ENCODE data around the gene BMF. TPM values are rescaled to one million over a fixed set of nuclear protein-coding genes. Genes with fewer than 3 reads are reported as not detected.

Gene BMF
- polyA plus RNA-seq, 1 donor from 2014 or later = 5.8 TPM

- no peak overlapping the region for H2AFZ ChIP-seq (ENCODE audit: low read depth, low read length)
- H3K36me3 ChIP-seq (ENCODE audit: insufficient read depth, low read length) = no peaks in the 10 kb centered on the region
- no peaks in the 10 kb centered on the region for H3K79me2 ChIP-seq (replicated peaks; ENCODE audit: insufficient read depth, low read length)
- TF ChIP-seq TAF1 (IDR thresholded peaks at IDR 0.05; ENCODE audit: low read depth) (no peak), POLR2AphosphoS5 (IDR thresholded peaks at IDR 0.05) (no peak), EP300 (conservative IDR thresholded peaks at IDR 0.05; ENCODE audit: poor library complexity, severe bottlenecking) (no peak), EZH2 (IDR thresholded peaks at IDR 0.05; ENCODE audit: borderline replicate concordance, insufficient read depth, low read length, poor library complexity, severe bottlenecking) (no peak), RAD21 (conservative IDR thresholded peaks at IDR 0.05) (no peak), MXI1 (conservative IDR thresholded peaks at IDR 0.05; ENCODE audit: poor library complexity, severe bottlenecking) (no peak), SMC3 (conservative IDR thresholded peaks at IDR 0.05; ENCODE audit: poor library complexity) (no peak)
- TF ChIP-seq, protein P1, sequence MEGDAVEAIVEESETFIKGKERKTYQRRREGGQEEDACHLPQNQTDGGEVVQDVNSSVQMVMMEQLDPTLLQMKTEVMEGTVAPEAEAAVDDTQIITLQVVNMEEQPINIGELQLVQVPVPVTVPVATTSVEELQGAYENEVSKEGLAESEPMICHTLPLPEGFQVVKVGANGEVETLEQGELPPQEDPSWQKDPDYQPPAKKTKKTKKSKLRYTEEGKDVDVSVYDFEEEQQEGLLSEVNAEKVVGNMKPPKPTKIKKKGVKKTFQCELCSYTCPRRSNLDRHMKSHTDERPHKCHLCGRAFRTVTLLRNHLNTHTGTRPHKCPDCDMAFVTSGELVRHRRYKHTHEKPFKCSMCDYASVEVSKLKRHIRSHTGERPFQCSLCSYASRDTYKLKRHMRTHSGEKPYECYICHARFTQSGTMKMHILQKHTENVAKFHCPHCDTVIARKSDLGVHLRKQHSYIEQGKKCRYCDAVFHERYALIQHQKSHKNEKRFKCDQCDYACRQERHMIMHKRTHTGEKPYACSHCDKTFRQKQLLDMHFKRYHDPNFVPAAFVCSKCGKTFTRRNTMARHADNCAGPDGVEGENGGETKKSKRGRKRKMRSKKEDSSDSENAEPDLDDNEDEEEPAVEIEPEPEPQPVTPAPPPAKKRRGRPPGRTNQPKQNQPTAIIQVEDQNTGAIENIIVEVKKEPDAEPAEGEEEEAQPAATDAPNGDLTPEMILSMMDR (IDR thresholded peaks at IDR 0.05; ENCODE audit: poor library complexity, severe bottlenecking) = no peak
- TF ChIP-seq, protein P2, sequence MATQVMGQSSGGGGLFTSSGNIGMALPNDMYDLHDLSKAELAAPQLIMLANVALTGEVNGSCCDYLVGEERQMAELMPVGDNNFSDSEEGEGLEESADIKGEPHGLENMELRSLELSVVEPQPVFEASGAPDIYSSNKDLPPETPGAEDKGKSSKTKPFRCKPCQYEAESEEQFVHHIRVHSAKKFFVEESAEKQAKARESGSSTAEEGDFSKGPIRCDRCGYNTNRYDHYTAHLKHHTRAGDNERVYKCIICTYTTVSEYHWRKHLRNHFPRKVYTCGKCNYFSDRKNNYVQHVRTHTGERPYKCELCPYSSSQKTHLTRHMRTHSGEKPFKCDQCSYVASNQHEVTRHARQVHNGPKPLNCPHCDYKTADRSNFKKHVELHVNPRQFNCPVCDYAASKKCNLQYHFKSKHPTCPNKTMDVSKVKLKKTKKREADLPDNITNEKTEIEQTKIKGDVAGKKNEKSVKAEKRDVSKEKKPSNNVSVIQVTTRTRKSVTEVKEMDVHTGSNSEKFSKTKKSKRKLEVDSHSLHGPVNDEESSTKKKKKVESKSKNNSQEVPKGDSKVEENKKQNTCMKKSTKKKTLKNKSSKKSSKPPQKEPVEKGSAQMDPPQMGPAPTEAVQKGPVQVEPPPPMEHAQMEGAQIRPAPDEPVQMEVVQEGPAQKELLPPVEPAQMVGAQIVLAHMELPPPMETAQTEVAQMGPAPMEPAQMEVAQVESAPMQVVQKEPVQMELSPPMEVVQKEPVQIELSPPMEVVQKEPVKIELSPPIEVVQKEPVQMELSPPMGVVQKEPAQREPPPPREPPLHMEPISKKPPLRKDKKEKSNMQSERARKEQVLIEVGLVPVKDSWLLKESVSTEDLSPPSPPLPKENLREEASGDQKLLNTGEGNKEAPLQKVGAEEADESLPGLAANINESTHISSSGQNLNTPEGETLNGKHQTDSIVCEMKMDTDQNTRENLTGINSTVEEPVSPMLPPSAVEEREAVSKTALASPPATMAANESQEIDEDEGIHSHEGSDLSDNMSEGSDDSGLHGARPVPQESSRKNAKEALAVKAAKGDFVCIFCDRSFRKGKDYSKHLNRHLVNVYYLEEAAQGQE (IDR thresholded peaks at IDR 0.05; ENCODE audit: borderline replicate concordance) = no peak
- no peak overlapping the region for H3K4me3 ChIP-seq (ENCODE audit: low read length)
- H3K9me2 ChIP-seq (ENCODE audit: insufficient read depth, low read length) = no peaks in the 10 kb centered on the region
- no peak overlapping the region for H3K4me2 ChIP-seq (ENCODE audit: low read length)
- H3K27me3 ChIP-seq (ENCODE audit: insufficient read depth, low read depth, low read length) = no peaks in the 10 kb centered on the region
- H3K27ac ChIP-seq (ENCODE audit: low read length) = no peak overlapping the region
- no peaks in the 10 kb centered on the region for H4K20me1 ChIP-seq (ENCODE audit: insufficient read depth)
- H3K9me3 ChIP-seq (ENCODE audit: low read length) = no peaks in the 10 kb centered on the region
- H3K9ac ChIP-seq (ENCODE audit: low read length) = no peak overlapping the region
- H3F3A ChIP-seq (ENCODE audit: insufficient read depth, low read length, poor library complexity, severe bottlenecking) = no peaks in the 10 kb centered on the region
These were observed 38.5 kb downstream of the BMF start for GRCh38 chr15:40070166-40070557.

DNA sequence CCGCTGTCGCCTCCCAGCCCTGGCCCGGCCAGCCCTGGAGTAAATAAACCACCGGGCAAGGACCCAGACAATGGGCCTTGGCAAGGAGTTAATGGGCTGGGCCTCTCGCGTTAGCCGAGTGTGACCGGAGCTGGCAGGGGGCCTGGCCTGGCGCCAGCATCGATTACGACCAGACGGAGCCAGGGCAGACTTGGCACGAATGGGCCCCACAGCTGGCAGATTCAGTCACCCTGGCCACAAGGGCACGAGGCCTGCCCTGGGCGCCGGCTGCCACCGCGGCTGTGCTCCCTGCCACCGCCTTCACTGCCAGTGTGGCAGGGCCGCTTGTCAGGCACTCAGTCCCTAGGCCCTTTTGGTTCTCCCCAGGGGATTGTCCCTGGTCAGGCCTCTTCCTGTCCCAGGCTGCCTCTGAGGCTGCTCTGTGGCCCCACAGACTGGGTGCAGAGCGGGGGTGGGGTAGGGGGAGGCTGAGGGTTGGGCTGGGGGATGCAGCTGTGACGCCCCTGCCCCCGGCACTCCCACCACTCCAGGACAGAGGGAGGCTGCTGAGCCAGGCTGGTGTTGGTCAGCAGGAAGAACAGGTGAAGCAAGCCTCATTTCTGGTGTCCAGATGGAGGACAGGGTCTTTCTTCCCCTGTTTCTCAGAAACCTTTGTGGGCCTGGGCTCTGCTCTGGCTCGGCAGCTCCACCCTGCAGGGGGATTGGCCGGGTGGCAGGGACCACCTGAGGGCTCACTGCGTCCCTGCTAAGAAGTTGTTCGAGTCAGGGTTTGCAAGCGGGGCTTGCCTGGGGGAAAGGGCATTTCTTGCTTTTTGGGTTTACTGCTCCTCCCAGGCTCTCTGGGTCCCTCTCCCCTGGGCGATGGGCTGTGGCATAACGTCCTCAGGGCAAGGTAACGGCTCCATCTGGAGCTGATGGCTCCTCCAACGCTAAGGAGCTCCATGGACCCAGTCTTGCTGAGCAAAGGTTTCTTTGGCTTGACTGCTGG lies 39.2 kb downstream of the BMF start:
- Histone ChIP-seq H2AFZ (ENCODE audit: low read depth, low read length) (no peak overlapping the region), H3K27ac (ENCODE audit: low read length) (no peak overlapping the region), H3K4me3 (ENCODE audit: low read length) (no peak overlapping the region), H3K4me2 (ENCODE audit: low read length) (no peak overlapping the region), H3K27me3 (ENCODE audit: insufficient read depth, low read depth, low read length) (no peaks in the 10 kb centered on the region), H3K36me3 (ENCODE audit: insufficient read depth, low read length) (no peaks in the 10 kb centered on the region), H3F3A (ENCODE audit: insufficient read depth, low read length, poor library complexity, severe bottlenecking) (no peaks in the 10 kb centered on the region), H3K9me3 (ENCODE audit: low read length) (no peaks in the 10 kb centered on the region), H4K20me1 (ENCODE audit: insufficient read depth) (no peaks in the 10 kb centered on the region), H3K79me2 (replicated peaks; ENCODE audit: insufficient read depth, low read length) (no peaks in the 10 kb centered on the region), H3K9me2 (ENCODE audit: insufficient read depth, low read length) (no peaks in the 10 kb centered on the region), H3K9ac (ENCODE audit: low read length) (no peak overlapping the region)
- no peak for TF ChIP-seq MXI1 (conservative IDR thresholded peaks at IDR 0.05; ENCODE audit: poor library complexity, severe bottlenecking)
